CD4-positive, alpha-beta T cell treated with Interleukin-15 for 1 hour (primary cell): Measurements from ENCODE around the gene HNRNPUL1.
"Not testable (repeated sequence)": the region's sequence is repeated elsewhere in the genome, so short reads cannot be mapped to it uniquely, and the experiment has no call there.

ENCODE experiments used
- DNase-seq: peaks from one replicate; pipeline ENCODE4 v3.0.0-alpha.2; 2020

The HNRNPUL1 gene

DNA sequence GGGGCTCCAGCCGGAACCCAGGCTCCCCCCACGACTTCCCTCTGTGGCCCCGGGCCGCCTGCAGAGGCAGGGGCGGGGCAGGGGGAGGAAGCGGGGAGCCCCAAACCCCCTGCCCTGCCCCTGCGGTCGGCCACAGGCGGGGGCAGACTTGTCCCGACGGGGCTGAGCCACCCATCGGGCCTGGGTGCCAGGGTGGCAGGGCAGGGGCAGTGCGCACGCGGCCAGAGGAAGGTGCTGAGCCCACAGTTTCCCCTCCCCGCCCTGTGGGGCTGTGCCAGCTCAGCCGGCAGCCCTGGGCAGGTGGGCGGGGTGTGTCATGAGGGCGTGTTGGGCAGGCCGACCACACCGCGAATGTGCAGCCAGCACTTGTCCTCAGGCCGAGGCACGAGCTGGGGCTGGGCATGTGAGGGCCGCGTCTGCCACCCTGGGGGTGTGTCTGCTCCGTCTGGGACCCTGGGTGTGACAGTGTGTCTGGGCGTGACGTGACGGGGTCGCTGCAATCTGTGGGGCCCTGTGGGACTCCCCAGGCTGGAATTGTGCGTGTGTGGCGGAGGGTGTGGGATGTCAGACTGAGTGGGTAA is 63.5 kb downstream of the HNRNPUL1 start:
- DNase-seq = peak; percentile 91

DNA sequence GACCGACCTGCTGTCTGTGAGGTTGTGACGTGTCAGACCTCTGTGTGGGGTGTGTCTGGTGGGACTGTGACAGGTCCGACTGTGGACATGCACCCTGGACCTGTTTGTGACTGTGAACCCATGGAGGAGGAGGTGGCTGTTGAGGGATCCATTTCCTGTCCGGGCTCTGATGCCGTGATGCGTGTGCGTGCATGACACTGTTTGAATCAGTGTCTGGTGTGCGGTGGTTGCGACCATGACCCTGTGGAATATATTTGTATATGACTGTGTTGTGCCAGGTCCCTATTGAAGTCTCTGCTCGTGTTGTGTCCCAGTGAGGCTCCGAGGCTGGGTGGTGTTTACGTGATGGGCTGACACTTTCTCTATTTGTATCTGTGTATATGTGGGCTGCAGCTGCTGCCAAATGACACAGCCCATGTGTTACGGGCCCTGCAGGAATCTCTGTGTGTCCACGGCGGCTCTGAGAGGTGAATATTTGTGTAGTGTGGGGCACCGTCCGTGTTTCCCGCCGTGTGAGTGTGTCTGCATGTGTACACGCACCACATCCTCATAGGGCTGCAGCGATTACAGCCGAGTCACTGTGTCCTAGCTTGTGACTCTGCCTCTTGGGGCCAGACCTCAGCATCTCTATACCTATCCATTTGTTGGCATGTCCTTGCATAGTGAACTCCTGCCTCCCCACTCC is 64.1 kb downstream of the HNRNPUL1 start:
- DNase-seq = no peak

DNA sequence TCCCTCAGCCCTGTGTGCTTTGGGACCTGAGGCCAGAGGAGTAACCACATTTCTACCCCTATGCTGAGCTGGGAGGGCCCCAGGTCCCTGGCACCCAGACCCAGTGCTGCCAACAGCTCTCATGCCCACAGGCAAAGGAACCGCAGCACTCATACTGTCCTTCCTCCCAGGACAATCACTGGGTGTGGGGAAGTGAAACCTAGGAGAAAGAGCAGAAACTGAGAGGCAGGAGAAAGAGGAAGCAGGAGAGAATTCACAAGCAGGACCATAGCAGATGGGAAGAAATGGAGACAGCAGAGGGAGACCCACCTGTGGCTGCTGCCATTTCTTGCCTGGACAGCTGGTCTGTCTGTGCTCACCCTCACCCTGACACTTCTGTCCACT is 64.7 kb downstream of the HNRNPUL1 start:
- peak; percentile 55 for DNase-seq

DNA sequence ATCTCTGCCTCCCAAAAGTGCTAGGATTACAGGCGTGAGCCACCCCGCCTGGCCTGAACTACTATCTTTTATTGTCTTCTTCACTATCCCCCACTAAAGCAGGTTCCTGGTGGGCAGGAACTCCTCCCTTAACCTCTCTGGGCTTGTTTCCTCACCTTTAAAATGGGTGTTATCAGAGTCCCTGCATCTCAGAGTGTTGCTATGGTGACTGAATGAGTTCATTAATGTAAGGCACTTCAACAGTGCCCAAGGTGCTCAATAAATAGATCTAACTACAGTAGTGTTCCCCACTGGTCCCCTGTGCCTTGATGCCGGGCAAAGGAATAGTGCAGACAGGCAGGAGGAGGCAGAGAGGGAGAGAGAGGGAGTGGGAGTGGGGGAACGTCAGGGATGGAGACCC is 66.3 kb downstream of the HNRNPUL1 start:
- DNase-seq = no peak

DNA sequence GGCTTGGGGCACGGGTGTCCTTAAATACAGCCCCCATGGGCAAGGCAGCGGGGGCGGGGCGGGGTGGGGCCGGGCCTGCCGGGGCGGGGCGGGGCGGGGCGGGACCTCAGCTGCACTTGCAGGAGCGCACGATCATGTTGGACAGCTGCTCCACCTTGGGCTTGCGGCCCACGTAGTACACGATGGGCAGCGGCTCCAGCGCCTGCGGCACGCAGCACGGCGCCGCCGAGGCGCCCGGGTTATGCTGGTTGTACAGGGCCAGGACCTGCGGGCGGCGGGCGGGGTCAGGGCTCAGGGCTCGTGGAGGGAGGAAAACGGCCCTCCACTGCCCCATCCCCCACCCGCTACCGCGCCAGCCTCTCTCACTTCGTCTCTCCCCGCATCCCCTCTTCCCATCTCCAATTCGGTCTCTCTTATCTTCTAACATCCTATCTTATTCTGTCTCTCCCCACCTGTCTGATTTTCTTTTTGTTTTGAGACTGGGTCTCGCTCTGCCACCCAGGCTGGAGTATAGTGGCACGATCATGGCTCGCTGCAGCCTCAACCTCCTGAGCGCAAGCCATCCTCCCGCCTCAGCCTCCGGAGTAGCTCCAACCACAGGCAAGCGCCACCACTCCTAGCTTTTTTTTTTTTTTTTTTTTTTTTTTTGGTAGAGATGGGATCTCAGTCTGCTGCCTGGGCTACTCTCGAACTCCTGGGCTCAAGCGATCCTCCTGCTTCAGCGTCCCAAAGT is 66.9 kb downstream of the HNRNPUL1 start:
- no peak for DNase-seq

DNA sequence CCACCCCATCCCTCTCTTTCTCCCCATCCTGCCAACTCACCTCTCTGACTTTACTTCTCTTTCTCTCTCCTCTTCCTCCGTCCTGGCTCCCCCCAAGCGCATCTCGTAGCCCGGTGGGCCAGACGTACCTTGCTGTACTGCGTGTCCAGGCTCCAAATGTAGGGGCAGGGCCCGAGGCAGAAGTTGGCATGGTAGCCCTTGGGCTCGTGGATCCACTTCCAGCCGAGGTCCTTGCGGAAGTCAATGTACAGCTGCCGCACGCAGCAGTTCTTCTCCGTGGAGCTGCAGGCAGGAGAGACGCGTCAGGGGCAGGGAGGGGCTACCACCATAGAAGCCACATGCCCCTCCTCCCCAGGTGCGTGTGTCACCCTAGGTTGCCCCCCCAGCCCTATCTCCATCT is 67.8 kb downstream of the HNRNPUL1 start:
- DNase-seq = no peak

DNA sequence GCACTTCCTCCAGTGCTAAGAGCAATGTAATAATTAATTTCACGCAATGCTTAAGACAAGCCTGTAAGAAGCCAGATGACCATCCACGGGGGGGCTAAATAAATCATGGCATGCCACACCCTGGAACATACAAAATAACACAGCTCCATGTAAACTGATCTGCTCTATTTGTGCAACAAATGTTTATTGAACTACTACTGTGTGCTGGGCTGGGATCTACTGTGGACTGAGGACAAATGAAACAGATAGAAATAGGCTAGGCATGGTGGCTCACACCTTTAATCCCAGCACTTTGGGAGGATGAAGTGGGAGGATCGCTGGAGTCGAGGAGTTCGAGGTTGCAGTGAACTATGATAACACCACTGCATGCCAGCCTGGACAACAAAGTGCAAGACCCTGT is 68.3 kb downstream of the HNRNPUL1 start:
- DNase-seq = no peak

DNA sequence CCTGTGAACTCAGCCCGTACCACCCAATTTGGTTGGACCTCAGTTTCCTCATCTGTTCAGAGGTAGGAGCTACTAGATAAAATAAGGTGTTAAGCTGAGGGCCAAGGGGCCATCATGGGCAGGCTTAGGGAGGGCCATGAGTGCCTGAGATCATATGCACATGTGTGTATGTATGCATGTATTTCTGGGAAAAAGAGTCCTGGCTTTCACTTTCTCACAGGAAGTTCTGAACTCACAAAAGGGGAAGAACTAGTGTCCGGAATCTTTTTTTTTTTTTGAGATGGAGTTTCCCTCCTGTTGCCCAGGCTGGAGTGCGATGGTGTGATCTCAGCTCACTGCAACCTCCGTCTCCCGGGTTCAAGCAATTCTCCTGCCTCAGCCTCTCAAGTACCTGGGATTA is 70.6 kb downstream of the HNRNPUL1 start:
- DNase-seq = no peak

DNA sequence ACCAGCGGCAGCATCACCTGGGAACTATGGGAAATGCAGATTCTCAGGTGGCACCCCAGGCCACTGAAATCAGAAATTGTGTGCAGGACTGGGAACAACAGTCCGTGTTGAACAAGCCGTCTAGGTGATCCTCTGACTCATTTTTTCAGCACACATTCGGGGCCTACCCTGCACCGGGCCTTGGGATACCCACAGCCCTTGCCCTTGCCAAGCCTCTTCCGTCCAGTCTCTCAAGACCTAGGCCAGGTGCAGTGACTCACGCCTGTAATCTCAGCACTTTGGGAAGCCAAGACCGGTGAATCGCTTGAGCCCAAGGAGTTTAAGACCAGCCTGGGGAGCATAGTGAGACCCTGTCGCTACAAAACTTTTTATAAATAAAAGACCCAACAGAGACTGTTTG is 71.3 kb downstream of the HNRNPUL1 start:
- no peak for DNase-seq

DNA sequence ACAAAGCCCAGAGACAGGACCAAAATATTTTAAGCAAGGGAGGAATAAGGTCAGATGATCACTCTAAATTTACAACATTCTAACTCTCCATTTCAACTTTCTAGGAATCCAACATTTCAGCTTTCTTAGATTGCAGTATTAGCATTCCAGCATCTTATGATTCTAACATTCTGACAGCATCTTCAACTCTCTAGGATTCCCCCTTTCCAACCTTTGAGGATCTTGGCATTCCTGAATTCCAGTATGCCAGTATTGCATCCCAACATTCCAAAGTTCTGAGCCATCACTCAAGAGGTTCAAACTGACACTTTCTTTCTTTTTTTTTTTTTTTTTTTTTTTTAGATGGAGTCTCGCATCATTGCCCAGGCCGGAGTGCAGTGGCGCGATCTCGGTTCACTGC is 75.8 kb downstream of the HNRNPUL1 start:
- no peak for DNase-seq

DNA sequence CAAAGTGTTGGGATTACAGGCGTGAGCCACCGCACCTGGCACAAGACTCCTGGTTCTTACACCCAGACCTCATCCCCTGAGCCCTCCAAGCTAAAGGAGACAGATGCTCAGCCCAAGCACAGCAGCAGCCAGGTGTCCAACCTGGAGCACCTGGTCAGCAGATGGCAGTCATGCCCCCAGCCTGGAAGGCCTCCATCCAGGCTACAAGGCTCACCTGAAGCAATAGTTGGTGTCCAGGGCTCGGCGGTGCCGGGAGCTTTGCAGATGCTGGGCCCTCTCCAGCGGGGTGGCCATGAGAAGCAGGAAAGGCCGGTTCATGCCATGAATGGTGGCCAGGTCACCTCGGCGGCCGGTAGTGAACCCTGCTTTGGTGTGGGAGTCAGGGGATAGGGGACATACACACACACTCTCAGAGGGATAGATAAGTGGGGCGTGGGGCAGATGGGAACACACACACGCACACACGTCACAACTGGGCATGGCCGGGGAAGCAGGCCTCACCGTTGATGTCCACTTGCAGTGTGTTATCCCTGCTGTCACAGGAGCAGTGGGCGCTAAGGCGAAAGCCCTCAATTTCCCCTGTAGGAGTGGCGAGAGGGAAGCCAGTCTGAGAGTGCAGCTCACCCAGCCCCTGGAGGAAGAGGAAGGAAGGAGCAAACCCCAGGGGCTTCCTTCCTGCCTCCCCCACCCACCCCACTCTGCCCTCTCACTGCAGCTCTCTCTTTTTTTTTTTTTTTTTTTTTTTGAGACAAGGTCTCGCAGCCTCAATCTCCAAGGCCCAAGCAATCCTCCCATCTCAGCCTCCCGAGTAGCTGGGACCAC is 77.7 kb downstream of the HNRNPUL1 start:
- peak; percentile 49 for DNase-seq

DNA sequence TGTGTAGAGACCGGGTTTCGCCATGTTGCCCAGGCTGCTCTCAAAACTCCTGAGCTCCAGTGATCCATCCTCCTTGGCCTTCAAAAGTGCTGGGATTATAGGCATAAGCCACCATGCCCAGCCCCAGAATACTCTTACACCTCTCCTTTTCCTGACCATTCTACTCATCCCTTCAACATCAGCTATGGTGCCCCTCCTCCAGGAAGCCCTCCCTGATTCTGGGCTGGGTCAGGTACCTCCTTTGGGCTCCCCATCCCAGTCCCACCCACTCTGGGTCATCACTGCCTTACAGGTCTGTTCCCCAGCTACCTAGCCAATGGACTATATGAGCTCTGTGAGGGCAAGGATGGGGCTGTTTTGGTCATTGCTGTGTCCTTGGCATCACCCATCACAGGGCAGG is 80.0 kb downstream of the HNRNPUL1 start:
- DNase-seq = no peak

DNA sequence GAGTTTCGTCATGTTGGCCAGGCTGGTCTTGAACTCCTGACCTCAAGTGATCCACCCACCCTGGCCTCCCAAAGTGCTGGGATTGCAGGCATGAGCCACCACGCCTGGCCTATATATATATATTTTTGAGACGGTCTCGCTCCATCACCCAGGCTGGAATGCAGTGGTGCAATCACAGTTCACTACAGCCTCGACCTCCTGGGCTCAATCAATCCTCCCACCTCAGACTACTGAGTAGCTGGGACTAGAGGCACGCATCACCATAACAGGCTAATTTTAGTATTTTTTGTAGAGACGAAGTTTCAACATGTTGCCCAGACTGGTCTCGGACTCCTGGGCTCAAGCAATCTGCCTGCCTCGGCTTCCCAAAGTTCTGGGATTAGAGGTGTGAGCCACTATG is 82.7 kb downstream of the HNRNPUL1 start:
- DNase-seq = not testable (repeated sequence)

DNA sequence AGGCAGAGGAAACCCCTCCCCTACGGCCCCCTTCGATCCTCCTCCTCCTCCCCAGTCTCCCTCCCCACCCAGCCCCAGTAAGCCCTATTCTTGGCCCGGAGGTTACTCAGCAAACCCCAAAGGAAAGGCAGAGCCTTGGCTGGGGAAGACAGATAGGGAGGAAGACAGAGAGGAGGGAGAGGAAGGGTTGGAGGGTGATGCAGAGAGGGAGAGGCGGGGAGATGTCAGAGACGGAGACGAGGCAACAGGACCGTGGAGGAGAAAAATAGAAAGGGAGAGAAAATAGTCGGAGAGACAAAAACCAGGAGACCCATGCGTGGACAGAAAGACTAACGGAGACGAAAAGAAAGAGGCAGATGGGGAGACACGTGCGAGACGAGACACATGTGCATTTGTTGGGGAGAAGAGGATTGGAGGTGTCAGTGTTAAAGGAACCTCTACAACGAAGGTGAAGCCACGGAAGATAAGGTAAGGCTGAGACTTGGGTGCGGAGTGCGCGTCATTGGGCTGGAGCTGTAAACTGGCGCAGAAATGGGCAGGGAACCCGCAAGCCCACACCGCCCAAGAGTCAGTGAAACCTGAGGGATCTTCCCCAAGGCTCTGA is 86.7 kb downstream of the HNRNPUL1 start:
- no peak for DNase-seq

DNA sequence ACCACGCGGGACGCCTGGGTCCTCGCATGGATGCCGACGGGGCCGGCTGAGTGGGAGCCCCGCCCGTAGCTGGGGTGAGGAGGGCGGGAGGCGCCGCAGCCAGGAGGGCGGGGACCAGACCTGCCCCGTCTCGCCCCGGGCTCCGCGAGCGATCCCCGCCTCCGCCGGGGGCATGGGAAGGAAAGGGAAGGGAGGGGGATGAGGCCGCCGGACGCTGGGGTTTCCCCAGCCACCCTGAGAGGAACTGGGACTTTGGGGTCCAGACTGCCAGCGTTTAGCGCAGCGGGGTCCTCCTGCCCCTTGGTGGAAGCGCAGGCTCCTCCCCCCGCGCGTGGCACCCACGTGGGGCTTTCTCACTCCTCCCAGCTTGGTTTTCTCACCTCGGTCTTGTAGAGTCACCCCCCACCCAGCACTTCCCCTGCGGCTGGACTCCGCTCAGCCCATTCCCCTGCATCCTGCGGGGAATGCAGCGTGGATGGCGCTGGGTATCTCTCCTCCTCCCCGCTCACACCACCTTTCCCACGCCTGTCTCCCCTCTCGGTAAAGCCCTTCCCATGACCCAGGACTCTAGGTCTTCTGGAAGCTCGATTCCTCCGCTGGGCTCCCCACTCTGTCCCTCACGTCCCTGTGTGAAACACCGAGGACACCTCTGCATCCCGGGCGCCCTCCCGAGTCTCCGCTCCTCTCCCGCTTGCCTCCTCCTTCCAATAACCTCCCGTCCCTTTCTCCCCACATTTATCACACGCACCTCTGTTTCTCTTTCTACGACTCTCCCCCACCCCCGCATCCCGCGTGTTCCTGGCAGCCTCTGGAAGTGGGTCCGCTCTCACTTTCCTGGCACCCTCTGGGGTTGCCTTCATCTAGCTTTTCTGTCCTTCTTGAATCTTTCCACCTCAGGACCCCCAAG is 87.4 kb downstream of the HNRNPUL1 start:
- DNase-seq = peak; percentile 90

DNA sequence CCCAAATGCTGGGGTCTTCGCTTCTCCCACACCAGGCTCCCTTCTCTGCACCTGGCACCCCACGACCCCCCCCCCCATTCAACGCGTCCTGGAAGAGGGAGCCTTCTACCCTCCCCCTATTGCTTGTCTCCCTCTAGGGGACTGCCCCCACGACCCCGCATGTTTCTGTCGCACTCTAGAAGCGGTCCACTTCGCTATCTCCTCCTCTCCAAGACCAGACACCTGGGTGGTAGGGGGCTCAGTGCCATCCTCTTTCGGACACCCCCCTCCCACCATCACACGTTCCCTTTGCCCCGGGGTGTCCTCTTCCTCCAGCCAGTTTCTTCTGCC is 88.1 kb downstream of the HNRNPUL1 start:
- DNase-seq = no peak

DNA sequence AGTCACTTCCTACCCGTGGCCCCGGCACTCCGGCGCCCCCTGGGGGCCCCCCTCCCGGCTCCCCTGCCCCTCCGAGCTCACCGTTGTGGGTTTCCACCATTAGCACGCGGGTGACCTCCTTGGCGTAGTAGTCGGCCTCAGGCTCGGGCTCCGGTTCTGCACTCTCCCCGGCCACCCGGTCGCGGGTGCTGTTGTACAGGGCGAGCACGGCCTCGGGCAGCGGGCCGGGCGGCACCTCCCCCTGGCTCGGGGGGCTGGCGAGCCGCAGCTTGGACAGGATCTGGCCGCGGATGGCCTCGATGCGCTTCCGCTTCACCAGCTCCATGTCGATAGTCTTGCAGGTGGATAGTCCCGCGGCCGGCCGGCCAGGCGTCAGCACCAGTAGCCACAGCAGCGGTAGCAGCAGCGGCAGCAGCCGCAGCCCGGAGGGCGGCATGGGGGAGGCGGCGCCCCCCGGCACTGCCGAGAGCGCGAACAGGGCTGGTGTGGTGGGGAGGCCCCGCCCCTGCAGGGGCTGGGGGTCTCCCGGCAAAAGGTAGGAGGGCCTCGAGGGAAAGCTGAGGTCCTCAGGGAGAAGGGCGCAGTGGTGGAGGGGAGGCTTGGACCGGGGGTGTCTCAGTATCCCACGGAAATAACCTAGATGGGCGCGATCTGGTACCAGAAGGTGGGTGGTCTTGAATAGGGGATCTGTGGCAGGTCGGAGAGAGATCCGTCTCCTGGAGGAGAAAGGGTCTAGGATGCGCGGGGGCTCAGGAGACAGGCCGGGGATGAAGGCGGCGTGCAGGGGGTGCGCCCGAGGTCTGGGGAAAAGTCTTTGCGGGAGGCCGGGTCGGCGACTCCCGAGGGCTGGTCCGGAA is 88.7 kb downstream of the HNRNPUL1 start:
- DNase-seq = peak; percentile 82

DNA sequence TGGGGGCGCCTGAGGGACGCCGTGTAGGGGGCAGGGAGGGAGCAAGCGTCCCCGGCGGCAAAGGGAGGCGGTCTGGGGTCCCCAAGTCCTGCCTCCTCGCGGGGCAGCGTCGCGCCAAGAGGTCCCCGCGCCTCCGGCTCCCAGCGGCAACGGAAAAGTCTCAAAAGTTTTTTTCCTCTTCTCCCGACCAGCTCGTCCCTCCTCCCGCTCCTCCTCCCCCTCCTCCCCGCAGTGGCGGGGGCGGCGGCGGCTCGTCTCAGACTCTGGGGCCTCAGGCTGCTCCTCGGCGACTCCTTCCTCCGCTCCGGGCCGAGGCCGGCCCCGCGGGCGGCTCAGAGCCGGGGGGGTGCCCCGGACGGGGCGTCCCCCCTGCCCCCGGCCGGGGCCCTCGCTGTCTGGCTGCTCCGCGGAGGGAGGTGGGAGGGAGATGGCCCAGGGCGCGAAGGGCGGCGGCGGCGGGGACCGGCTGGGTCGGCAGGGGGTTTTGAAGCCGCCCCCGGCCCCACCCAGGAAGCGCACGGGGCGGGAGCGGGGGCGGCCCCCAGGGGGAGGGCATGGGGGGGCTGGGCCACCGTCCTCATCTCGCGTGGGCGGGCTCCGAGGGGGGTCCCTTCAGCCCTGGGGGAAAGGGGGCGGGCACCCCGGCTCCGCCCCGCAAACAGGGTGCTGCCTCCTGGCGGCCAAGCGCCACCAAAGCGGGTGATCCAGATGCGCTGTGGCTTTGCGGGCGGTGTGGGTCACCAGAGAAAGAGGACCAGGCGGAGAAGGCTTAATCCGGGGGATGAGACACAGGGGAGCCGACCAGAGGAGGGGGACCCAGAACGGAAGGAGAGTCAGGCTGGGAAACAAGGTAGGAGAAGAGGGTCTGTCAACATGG is 89.5 kb downstream of the HNRNPUL1 start, which contains the start of gene TGFB1:
Gene TGFB1, minus strand, starts transcription at position 457 of the 877 bp plus-strand sequence. CDS start 878 bp downstream, outside the sequence.
- DNase-seq = peak; percentile 96

DNA sequence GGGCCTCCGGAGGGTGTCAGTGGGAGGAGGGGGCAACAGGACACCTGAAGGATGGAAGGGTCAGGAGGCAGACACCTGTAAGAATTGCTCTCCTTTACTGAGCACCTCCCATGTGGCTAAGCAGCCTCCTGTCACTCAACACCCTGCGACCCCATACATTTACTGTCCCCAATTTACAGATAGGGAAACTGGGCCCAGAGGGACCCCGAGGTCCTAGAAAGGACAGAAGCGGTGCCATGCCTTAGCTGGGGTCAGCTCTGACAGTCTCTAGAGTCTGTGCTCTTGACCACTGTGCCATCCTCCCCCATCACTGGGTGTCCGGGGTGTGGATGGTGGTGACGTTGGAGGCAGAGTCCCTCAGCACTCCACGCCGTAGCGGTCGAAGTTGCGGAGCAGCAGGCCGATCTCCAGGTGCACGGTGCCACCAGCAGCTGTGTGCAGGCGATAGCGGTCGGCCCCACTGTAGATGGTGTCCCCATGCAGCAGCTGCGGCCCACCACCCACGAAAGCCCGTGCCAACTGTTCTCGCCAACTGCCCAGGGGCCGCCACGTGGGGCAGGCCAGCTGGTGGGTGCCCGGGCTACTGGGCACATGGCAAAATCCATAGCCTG is 90.3 kb downstream of the HNRNPUL1 start:
- DNase-seq = no peak
